ENCODE results near the gene EXD3.

DNA sequence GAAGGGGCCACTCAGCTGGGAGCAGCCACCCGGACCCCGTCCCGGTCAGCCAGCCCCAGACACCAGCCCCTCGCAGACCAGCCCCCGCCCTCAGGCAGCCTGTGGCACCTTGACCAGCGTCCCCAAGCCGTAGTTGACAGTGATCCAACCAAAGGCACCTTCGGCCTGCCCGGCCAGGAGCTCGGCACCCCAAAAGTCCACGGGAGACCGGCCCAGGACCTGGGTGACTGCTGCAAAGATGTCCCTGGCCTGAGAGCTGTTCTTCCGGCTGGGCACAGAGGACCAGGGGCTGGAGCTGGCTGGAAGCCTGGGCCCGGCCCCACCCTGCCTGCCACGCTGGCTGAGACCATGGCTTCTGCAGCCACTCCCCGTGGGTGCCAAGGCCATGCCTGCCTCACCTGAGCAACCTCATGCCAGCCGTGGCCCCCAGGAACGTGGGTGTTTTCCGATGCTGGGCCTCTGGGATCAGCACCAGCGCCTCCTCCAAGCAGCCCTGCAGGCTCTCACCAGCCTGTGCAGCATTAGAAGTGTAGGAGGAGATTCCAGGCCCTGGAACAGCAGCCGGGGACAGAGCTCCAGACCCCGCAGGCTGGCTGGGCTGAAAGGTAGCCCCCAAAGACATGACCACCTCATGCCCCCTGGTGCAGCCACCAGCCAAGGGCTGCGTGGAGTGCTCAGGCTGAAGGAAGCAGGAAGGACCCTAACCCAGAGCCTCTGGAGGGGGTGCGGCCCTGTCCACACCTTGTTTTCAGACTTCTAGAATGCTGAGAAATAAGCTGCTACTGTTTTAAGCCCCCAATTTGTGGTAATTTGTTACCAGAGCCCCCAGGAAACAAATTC is 14.0 kb upstream of the EXD3 start:
- TF ChIP-seq, protein P1, sequence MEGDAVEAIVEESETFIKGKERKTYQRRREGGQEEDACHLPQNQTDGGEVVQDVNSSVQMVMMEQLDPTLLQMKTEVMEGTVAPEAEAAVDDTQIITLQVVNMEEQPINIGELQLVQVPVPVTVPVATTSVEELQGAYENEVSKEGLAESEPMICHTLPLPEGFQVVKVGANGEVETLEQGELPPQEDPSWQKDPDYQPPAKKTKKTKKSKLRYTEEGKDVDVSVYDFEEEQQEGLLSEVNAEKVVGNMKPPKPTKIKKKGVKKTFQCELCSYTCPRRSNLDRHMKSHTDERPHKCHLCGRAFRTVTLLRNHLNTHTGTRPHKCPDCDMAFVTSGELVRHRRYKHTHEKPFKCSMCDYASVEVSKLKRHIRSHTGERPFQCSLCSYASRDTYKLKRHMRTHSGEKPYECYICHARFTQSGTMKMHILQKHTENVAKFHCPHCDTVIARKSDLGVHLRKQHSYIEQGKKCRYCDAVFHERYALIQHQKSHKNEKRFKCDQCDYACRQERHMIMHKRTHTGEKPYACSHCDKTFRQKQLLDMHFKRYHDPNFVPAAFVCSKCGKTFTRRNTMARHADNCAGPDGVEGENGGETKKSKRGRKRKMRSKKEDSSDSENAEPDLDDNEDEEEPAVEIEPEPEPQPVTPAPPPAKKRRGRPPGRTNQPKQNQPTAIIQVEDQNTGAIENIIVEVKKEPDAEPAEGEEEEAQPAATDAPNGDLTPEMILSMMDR (conservative IDR thresholded peaks at IDR 0.05 in 1 of 2, IDR thresholded peaks at IDR 0.05 in 1 of 2; ENCODE audit: low read depth in 1 of 2, low read length in 2 of 2), result no peak
- TF ChIP-seq EZH2 (IDR thresholded peaks at IDR 0.05; ENCODE audit: low read length, missing control alignments), result no peak
